ENCODE measurements around the gene PDCD11.

DNA sequence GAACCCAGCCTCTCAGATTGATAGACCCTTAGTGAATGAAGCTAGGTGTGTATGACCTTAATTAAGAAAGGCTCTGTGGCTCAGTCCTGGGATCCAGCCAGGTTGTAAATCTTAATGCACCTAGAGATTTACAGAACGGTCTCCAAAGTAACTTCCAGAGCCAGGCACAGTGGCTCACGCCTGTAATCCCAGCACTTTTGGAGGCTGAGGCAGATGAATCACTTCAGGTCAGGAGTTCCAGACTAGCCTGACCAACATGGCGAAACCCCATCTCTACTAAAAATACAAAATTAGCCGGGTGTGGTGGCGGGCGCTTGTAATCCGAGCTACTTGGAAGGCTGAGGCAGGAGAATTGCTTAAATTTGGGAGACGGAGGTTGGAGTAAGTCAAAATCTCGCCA, 31.4 kb downstream of the PDCD11 start:
- TF ChIP-seq CTCF (IDR thresholded peaks at IDR 0.05; ENCODE audit: low read depth, low read length, missing input control) (no peak), RAD21 (IDR thresholded peaks at IDR 0.05) (no peak), JUND (IDR thresholded peaks at IDR 0.05) (no peak)

Measured in liver (tissue), 3 donors.